SIG-M5 treated with dmso at 0.1 percent for 504 hours (cell line): ENCODE measurements around the gene AMACR.

Source experiments
- DNase-seq: peaks from one replicate; lab custom pipeline; 2025; ENCODE audit not compliant: unreplicated experiment; lab: John Stamatoyannopoulos, UW

The AMACR gene

DNA sequence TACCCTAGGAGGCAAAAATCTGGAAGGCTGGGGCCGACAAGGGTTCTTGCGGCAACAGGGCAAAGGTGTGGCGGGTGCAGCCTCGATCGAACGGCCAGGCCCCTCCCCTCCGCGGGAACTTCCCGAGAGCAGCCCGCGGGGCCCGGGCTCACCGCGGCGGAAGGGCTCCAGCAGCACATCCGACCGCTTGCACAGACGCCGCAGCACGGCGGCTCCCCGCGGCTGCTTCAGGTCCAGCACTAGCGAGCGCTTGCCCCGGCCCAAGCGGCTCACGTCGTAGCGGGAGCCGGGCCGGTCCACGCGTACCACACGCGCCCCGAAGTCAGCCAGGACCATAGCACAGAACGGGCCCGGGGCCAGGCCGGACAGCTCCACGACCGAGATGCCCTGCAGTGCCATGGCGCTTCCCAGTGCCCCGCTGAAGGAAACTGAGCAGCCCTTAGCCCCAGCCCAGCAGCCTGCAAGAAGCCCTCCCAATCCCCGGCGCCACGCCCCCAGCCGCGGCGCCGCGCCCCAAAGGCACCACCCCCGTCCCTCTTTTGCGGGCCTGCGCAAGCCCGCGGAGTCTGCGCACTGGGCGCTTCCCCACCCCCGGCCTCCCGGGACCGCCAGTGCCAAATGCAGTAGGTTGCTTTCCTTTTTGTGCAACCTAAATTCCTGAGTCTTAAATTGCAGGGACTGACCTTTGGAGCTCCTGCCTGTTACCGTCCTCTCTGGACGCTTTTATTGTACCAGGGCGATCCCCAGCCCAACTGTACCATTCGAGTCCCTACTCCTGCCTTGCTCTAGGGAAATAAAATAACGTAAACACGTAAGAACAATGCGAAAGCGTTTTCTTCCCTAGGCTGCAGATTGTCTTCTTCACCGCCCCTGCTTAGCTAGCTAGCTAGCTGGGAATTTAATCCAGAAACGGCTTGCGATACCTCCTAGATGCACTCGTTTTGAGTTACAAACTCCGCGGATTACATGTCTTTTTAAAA, at the start of gene AMACR:
AMACR (minus strand) TSS at position 430 of the 980 bp plus-strand sequence; CDS start at position 399, 31 bp downstream.
- peak; percentile 87 for DNase-seq

DNA sequence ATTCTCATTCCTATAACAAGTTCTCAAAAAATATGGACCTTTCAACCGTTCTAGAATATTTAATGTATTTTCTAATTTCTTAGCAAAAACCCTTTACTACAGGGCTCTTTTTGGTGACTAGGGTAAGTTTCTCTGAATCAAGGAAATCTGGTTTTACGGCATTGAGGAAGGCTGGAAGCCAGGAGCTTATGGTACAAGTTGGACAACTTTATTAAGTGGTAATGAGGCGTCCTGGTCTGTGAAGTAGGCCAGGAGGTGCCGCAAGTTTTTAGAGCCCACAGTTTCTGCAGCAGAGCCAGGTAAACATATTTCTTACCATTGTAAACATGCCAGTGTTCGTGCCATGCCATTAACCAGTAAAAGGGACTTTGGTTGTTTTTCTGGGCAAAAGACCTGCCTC, 49.7 kb upstream of the AMACR start:
- DNase-seq: no peak

DNA sequence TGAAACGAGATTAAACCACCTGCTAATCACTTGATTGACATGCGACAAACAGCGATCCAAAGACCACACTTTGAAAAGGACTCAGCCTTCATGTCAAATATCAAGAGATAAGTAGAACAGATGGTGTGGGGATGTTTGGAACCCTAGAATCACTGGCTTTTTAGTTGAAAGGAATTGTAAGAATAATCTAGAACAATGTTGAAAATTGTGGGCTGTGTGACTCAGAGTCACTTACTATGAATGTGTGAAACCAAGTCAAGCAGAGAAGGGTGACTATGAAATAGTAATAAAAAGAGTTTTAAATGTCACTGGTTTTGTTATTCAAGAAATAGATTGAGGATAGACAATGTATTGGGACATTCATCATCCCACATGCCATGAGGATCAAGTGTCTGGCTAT, 49.3 kb upstream of the AMACR start:
- DNase-seq: no peak

DNA sequence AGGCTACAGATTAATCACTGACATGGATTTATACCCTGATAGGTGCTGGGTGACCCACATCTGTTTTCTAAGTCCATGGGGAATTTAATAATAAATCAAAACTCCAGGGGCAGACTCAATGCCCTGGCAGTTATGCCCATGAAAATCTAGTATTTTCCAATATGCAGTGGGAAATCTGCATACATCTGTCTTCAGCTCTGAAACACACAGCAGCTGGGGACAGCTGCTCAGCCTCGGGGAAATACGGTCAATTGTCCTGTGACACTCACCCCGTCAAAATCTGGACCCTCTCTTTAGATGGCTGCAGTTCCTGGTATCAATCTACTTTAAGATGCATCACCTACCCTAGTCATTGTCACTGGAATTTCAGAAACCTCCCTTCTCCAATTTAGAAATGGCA, 47.8 kb upstream of the AMACR start:
- DNase-seq: no peak

DNA sequence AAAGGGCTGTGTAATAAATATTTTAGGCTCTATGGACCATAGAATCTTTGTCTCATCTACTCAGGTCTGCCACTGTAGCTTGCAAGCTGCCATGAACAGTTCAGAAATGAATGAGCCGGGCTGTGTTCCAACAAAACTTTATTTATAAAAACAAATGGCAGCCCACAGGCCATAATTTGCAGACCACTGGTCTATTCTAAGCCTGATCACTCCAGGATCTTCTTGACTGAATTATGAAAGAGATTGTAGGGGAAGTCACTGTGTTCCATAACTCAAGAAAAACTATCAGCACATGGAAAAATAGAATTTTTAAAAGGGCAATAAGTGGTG, 46.5 kb upstream of the AMACR start:
- no peak for DNase-seq

DNA sequence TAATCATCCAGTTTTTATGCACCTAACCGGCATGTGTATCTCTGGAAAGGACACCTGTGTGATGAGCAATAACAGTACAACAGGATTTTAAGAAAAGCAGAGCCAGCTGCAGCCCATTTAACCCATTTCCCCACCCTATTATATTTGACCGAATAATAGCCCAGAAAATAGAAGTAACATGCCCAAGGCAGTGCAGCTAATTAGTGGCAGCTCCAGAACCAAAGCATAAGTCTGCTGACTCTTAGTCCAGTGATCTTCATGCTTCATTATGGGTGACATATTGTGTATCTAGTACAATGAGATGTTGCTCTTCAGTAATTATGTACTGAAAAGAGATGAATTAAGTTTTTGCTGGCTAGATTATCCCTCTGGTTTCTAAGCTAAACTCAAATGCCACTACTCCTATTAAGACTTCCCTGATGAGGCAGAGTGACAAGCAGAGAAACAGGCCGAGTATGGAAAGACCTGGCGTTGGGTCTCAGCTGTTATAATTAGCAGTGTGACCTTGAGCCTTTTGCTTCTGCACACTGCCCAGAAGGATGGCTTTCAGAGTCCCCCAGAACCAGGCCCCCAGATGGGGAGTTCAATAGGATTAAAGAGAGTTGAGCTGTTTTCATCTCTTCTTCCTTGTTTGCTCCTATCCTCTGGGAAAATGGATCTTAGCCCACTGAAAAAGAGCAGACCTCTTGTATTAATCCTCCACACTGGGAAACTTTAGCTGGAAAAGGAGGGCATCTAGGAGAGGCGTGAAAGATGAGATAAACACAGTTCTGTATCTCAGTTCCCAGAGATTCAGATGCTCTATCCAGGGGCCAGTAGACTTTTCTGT, 45.9 kb upstream of the AMACR start:
- DNase-seq: no peak

DNA sequence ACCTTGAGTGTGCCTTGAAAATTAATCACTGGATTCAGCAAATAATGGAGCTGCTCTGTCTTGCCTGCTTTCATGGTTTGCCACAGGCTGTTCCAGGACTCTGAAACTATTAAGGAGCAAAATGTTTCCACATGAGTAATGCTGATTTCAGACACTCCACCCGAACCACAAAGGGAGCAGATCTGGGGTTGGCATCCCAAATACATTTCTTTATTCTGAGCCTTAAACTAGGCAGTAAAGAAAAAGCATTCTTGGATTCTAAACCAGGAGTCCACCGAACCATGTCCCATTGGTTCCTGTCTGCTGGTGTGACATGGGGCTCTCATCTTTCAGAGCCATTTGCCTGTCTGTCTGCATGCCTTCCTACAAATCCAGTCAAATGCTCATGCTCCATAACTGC, 45.3 kb upstream of the AMACR start:
- no peak for DNase-seq

DNA sequence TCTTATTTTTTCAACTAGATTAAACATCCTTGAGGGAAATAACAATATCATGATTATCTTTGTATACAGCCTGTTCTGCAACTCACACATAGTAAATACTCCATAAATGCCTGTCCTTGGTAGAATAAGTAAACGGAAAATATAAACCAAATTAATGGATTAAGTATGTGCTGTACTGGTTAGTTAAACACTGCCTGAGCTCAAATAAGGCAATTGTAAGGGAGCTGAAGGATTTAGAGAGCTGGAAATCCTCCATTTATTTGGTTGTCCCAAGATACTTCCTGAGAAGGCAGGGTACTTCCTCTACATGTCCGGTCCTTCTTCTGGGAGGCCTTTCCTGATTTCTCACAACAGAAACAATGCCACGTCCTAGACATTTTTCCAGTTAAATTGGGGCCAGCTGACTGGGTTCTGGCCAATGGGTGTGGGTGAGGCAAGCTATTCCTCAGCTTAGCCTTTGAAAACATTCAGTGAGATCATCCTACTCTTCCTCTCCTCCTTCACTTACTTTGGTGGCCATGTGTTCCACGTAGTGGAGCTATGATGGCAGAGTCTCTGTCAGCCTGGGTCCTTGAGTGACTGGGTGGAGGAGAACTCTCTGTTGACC, 43.6 kb upstream of the AMACR start:
- no peak for DNase-seq

DNA sequence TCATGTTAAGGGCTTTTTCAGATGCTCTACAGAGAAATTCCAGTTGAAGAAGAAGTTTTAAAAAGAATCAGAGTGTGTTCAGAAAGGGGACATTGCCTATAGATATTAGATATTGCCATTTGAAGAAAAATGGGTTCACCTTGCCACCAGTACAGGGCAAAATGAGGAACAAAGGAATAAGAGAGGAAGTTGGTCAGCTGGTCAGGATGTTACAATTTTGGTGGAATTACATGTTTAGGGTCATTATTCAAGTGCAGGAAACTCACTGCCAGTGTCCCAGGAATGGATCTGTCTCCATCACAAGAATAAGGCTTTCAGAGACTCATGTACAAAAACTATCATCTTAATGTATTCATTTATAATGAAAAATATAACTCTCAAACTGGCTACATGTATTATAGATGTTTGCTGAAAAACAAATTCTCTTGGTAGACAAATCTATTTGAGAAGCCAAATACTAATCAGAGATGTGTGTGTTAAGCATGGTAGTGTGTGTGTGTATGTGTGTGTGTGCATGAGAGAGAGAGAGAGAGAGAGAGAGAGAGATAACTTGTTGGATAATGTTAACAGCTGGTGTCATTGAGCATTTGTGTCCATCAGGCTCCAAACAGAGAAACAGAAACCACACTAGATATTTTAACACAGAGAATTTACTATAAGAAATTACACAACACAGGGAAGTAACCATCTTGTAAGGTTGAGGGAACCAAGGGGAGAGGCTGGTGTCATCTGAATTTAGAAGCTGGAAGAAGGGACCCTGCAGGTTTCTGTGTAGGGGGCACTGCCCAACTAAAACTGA, 40.1 kb upstream of the AMACR start:
- DNase-seq: peak; percentile 31

DNA sequence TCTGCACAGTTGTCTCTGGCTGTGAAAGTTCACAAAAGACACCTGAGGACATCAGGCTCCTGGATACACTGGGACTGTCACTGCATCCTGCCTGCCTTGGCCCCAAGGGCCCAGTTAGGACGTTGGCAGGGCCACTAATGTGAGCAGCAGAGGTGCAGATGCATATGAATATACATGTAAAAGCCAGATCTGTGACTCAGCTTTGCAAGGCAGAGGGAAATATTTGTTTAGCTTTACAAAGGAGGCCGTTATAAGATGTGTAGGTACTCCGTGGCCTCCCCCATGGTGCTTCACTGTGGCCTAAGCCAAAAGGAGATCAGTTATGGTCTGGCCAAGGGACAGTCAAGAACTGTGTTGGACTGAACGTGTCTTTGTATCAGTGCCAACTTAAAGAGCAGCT, 39.3 kb upstream of the AMACR start:
- no peak for DNase-seq

DNA sequence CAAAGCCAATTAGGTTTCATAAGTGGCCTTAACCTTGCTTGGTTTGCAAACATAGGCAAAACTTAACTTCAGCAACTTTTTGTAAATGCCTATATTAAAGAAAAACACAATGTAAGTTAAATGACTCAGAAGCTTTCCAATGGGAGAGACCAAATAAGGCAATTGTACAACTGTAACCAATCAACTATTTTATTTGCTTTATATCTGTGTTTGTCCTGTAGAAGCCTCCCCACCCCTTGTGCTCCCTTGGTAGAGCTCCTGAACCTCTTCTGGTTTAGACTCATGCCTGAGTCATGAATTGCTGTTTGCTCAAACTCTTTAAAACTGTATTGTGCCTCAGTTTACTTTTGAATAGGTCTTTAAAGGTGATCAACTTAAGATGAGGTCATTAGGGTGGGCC, 38.1 kb upstream of the AMACR start:
- DNase-seq: no peak

DNA sequence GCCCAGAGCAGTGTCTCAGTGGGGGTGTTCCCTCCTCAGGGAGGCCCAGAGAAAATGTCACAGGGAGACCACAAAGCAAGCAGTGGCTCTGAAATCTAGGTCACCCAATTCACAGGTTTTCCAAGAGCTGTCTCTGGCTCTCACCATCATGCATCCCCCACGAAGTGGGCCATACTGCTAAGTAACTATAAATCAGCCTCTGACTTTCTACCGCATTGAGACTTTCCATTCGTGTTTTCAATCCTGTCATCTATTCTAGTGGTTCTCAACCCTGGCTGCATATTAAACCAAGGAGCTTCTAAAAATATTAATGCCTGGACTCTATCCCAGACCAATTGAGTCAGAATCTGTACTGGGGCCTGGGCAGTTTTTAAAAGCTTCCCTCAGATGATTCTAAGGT, 37.2 kb upstream of the AMACR start:
- no peak for DNase-seq

DNA sequence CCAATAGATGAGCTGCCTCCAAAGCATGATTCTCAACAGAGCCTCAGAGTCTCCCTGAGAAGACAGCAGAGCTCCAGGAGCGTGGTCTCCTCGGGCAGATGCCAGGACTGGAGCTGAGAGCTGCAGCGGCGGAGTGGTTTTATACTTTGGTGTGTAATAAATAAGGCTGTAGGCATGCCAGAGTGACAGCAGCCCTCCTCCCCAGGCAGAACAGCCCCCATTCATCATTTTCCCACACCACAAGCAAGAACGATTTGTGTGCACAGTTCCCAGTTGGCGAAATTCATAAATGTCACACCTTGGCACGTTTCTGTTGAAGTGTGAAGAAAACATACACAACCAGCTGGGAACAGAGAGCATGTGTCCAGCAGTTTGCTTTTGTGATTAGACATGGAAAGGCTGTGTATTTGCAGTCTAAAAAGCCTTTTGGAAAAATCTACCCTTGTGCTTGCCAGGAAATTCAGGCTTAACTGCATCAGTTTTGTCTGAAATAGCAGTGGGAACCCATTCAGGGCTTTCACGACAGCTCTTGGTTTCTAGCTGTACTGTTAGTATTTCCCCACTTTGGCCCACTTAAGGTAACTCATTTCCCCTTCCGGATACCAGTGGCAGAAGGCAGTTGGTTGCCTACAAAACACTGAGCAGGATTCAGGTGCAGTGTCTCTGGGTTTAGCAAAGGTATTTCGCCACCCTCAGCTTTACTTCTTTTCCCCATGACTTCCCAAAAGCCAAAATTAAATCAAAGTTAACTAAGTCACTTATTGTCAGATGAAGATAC, 35.4 kb upstream of the AMACR start, which contains the start of gene C1QTNF3:
C1QTNF3 (minus strand) TSS at position 115 of the 778 bp plus-strand sequence; CDS start at position 27, 88 bp downstream.
- no peak for DNase-seq

DNA sequence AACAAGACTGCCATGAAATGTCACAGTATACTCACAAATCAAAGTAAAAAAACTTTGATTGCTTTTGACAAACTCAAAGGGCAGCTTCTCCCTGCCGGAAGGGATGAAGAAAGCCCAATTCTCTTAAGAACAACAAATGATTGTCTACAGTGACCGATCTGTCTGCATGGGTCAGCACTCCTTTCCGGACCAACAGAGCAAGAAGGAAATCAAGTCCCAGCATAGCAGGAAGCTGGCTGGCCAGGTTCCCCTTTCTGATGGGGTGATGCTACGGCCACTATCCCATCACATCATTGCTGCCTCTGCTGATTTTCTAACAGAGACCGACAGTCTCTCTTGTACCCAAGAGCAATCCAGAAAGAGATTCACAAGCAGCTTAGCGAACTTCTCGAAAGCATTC, 34.5 kb upstream of the AMACR start:
- no peak for DNase-seq

DNA sequence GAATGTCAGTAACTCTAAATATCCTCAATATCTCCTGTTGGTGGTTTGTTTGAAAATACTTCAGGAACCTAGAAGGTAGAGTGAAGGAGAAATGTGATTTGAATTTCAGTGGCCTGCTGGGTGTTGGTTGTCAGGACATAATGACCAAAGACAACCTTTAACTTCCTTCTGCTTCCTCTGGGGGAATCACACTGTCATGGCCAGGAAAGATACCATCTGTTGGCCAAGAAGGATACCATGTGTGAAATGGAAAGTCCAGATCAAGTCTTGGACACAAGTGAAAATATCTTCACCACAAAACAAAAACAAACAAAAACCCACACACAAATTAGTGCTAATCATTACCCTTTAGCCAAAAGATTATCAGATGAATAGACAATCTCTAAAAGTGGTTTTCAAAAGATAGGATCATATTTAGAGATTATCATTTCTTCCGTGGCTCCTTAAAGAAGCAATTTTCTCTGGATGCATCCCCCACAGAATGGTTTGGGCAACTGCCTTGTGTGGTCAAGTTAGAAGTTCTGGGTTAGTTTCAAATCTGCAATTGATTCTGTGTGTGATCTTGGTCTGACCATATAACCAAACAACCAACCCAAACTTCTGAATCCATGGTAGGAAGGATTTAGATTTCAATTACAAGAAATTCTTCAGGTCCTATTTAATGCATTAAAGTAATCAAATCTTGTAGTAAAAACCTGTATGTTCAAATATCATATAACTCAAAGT, 33.6 kb upstream of the AMACR start:
- DNase-seq: no peak

DNA sequence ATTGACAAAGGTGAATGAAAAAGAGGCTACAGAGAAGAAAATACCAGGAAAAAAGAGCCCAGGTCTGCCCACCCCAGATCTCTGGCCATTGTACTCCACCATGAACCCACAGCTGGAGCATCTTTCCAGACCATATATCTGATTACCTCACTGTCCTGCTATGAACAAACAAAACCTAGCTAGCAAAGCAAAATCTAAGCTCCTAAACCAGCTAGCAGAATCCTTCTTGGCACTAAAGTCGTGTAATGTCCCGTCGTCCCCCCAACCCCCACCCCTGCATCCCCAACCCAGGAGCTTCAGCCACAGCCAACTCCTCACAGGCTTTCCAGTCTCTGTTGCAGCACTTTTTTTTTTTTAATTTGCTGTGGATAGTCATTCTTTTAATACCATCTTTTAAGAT, 32.6 kb upstream of the AMACR start:
- no peak for DNase-seq

DNA sequence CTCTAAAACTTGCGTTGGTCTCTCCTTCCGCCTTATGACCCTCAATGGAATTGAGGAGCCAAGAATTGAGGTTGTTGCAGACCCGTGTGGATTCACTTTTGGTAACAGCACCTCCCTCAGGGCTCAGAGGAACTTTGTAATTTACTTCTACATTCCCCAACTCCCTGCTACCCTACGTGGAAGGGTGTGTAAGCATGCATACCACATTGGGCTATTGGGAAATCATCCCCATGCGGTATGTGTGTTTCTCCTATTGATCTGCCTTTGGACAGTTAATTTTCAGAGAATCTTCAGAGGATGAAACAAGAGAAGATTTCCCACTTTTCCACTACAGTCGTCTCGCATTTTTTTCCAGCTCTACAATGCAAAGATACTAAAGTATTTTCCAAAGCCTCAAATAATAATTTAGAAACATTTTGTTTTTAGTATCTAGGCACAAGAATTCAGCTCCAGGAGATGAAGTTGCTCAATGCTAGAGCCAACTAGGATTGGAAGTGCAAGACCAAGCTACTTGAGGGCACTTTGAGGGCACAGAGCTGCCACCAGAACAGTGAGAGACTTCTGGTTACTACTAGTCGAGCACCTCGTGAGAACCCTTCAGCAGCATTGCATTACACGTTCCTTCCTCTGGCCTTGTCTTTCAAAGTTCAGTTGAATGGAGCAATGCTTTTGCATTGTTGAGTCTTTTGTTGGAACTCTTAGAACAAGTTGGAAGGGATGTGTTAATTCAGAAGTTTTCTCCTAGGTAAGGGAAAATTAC, 31.7 kb upstream of the AMACR start:
- no peak for DNase-seq

DNA sequence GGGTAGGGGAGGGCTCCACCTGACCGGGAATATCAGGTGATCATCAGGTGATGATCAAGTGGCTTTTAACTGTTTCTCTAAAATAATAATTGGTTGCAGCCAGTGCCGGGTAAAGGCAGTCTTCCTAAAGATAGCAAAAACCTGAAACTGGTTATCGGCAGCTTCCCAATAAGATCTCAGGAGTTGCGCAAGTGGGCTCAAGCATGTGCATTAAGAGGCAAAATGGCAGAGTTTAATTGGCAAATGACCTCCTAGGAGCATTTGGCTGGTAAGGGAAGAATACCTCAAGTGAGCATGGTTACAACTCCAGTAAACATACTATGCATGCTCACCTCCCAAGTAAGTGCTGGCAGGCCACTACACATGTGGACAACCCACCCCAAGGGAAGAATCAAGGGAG, 31.0 kb upstream of the AMACR start:
- DNase-seq: no peak

DNA sequence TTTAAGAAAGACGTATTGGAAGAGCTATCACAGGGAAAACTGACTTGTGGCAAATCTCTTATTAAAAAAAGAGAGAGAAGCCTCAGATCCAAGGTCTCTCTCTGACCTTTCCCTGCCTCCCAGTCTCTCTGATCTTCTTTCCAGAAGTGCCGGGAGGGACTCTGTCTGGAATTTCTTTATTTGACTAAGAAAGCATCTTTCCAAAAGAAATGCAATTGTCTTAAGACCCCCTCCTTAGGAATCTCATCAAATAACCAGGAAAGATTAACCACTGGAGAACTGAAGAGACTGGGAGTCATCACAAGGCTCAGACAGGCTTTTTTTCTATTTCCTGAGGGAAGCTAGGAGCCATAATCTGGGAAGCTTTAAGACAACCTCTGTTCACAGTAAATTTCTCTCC, 30.5 kb upstream of the AMACR start:
- no peak for DNase-seq
